HCT116 (cell line): ENCODE data around the gene BRICD5. TPM values are rescaled to one million over a fixed set of nuclear protein-coding genes. Genes with fewer than 3 reads are reported as not detected.

Experiments
- ATAC-seq: fragments of 200-7000 bp; cut with Tn5 transposase; 2 replicates; pipeline ENCODE4 v1.9.1; 2020; ENCODE audit warnings: mild to moderate bottlenecking, moderate library complexity
- BruUV-seq: library from RNA; stranded (reverse); fragments of 400-500 nt; replicated peaks from 2 replicates; lab custom pipeline; 2021; lab: Mats Ljungman, UMichigan
- CTCF ChIA-PET: fragments of 300-600 bp; sonication (Branson Sonifier 250); formaldehyde crosslinking; loops from one replicate; lab custom pipeline; 2021; ENCODE audit warnings: antibody characterized with exemption; lab: Charles Lee
- POLR2A ChIA-PET: fragments of 300-600, 350-600 bp; sonication (Branson Sonifier 250); formaldehyde crosslinking; loops from one replicate; lab custom pipeline; 2021; ENCODE audit warnings: antibody characterized with exemption; lab: Charles Lee
- RAD21 ChIA-PET, 2 experiments: fragments of 300-600 bp; sonication (Branson Sonifier 250); formaldehyde crosslinking; loops; one replicate each; lab custom pipeline; 2023; ENCODE audit warnings: low total read pairs in 2 of 2; ENCODE audit not compliant: uncharacterized antibody in 2 of 2, unreplicated experiment in 2 of 2, low non-redundant PET in 1 of 2; lab: Charles Lee
- DNase-seq: peaks from one replicate; pipeline ENCODE4 v3.0.0-alpha.2; 2010; ENCODE audit warnings: low read depth, low spot score
- H2AFZ ChIP-seq: fragments of 200-600 bp; shearing (Covaris generic), sonication (generic); 2 replicates; pipeline ENCODE4 v1.6.1; 2017; ENCODE audit warnings: low read depth, mixed run types, mixed read lengths, antibody characterized with exemption, low read length; ENCODE audit not compliant: poor library complexity, severe bottlenecking
- H3K27ac ChIP-seq: 2 replicates; pipeline ENCODE4 v1.5.1; 2012; ENCODE audit warnings: low read depth, low read length
- H3K27me3 ChIP-seq: fragments of 200-600 bp; sonication (generic); 2 replicates; pipeline ENCODE4 v1.6.1; 2016; ENCODE audit warnings: mixed run types, low read length, mixed read lengths; ENCODE audit not compliant: insufficient read depth
- H3K36me3 ChIP-seq, 2 experiments: fragments of 200-500 bp in 1 of 2; fragments of 200-600 bp in 1 of 2; sonication (Bioruptor generic) in 1 of 2; sonication (generic) in 1 of 2; 2 replicates each; pipeline versions ENCODE4 v1.5.1 to v1.6.1; 2014 to 2016; ENCODE audit warnings: low read length in 2 of 2, inconsistent platforms in 1 of 2, mixed read lengths in 1 of 2, mixed run types in 1 of 2; ENCODE audit not compliant: insufficient read depth in 2 of 2, control insufficient read depth in 1 of 2
- H3K4me1 ChIP-seq, 2 experiments: fragments of 200-600 bp in 1 of 2; sonication (generic) in 1 of 2; 2 replicates each; pipeline versions ENCODE4 v1.5.1 to v1.6.1; 2012 to 2017; ENCODE audit warnings: low read length in 2 of 2, inconsistent platforms in 1 of 2, mild to moderate bottlenecking in 1 of 2, mixed read lengths in 1 of 2, mixed run types in 1 of 2, moderate library complexity in 1 of 2; ENCODE audit not compliant: insufficient read depth in 2 of 2, control insufficient read depth in 1 of 2
- H3K4me2 ChIP-seq: fragments of 200-600 bp; sonication (generic); 2 replicates; pipeline ENCODE4 v1.6.1; 2017; ENCODE audit warnings: mixed run types, low read length, mixed read lengths
- H3K4me3 ChIP-seq, 2 experiments: fragments of 200-600 bp in 1 of 2; sonication (generic) in 1 of 2; replicated peaks in 1 of 2; 2 replicates each; pipeline ENCODE4 v1.5.1; 2011 to 2016; ENCODE audit warnings: low read length in 2 of 2, control low read depth in 1 of 2, low read depth in 1 of 2, mild to moderate bottlenecking in 1 of 2, mixed read lengths in 1 of 2, mixed run types in 1 of 2
- H3K79me2 ChIP-seq: fragments of 200-600 bp; sonication (generic); 2 replicates; pipeline ENCODE4 v1.6.1; 2017; ENCODE audit warnings: mild to moderate bottlenecking, mixed run types, low read length, moderate library complexity, mixed read lengths; ENCODE audit not compliant: insufficient read depth
- H3K9ac ChIP-seq: fragments of 200-600 bp; sonication (generic); 2 replicates; pipeline ENCODE4 v1.6.1; 2016; ENCODE audit warnings: low read length, mixed read lengths
- H3K9me2 ChIP-seq: fragments of 200-600 bp; sonication (generic), shearing (Covaris generic); 2 replicates; pipeline ENCODE4 v1.6.1; 2017; ENCODE audit warnings: mixed run types, mild to moderate bottlenecking, moderate library complexity; ENCODE audit not compliant: insufficient read depth
- H3K9me3 ChIP-seq, 2 experiments: fragments of 200-500 bp in 1 of 2; fragments of 200-600 bp in 1 of 2; sonication (Bioruptor generic) in 1 of 2; sonication (generic) in 1 of 2; 2 replicates each; pipeline ENCODE4 v1.6.1; 2014 to 2017; ENCODE audit warnings: low read length in 2 of 2, mixed read lengths in 2 of 2, inconsistent platforms in 1 of 2, low read depth in 1 of 2, mild to moderate bottlenecking in 1 of 2, mixed run types in 1 of 2, moderate library complexity in 1 of 2; ENCODE audit not compliant: control insufficient read depth in 1 of 2, insufficient read depth in 1 of 2
- H4K20me1 ChIP-seq: fragments of 200-600 bp; sonication (generic), shearing (Covaris generic); 2 replicates; pipeline ENCODE4 v1.6.1; 2017; ENCODE audit warnings: mixed run types, mild to moderate bottlenecking, moderate library complexity; ENCODE audit not compliant: insufficient read depth
- CEBPB ChIP-seq: IDR thresholded peaks from 2 replicates; pipeline ENCODE4 v1.6.1; 2012; ENCODE audit warnings: low read depth
- EZH2phosphoT487 ChIP-seq: fragments of 200-600 bp; IDR thresholded peaks from 2 replicates; pipeline ENCODE4 v1.6.1; 2018; ENCODE audit warnings: antibody characterized with exemption, borderline replicate concordance
- POLR2AphosphoS5 ChIP-seq: IDR thresholded peaks from 2 replicates; pipeline ENCODE4 v1.6.1; 2011; ENCODE audit warnings: mild to moderate bottlenecking, low read depth, low read length, moderate library complexity
- SIN3A ChIP-seq: IDR thresholded peaks from 2 replicates; pipeline ENCODE4 v1.6.1; 2012; ENCODE audit warnings: low read depth
- SP1 ChIP-seq: IDR thresholded peaks from 2 replicates; pipeline ENCODE4 v1.6.1; 2012; ENCODE audit warnings: low read depth
- TCF7L2 ChIP-seq: IDR thresholded peaks from 2 replicates; pipeline ENCODE4 v1.7.0; 2011; ENCODE audit warnings: borderline replicate concordance, inconsistent platforms; ENCODE audit not compliant: insufficient read depth, insufficient read length; ENCODE audit errors: extremely low read depth
- YY1 ChIP-seq: IDR thresholded peaks from 2 replicates; pipeline ENCODE4 v1.6.1; 2011; ENCODE audit warnings: low read length, low read depth, moderate library complexity, mild to moderate bottlenecking; ENCODE audit not compliant: insufficient replicate concordance; ENCODE audit errors: extremely low read depth
- ZNF274 ChIP-seq: fragments of 200-500 bp; sonication (Bioruptor generic); IDR thresholded peaks from 2 replicates; pipeline ENCODE4 v1.6.1; 2014; ENCODE audit warnings: mild to moderate bottlenecking, low read depth, low read length, inconsistent platforms
- intact Hi-C: fragments of 100-400 bp; cut with micrococcal nuclease; formaldehyde crosslinking; loops from 2 replicates; pipeline ENCODE4 v1.10.0; 2022
- total RNA-seq: library from RNA; stranded (reverse); gene quantifications from one replicate; pipeline ENCODE4 v1.2.1, GENCODE V29; 2021; ENCODE audit not compliant: unreplicated experiment
- TF ChIP-seq, protein P1 (sequence below), 3 experiments: fragments of 200-600 bp in 1 of 3; sonication (generic) in 1 of 3; IDR thresholded peaks in 2 of 3; conservative IDR thresholded peaks in 1 of 3; 2 replicates each; pipeline ENCODE4 v1.5.1; 2012 to 2017; ENCODE audit warnings: low read depth in 2 of 3, low read length in 2 of 3, antibody characterized with exemption in 1 of 3, borderline replicate concordance in 1 of 3, control low read depth in 1 of 3, mild to moderate bottlenecking in 1 of 3, mixed read lengths in 1 of 3, mixed run types in 1 of 3, moderate library complexity in 1 of 3; ENCODE audit not compliant: insufficient read depth in 1 of 3
- TF ChIP-seq, protein P2 (sequence below): IDR thresholded peaks from 2 replicates; pipeline ENCODE4 v1.6.1; 2012; ENCODE audit warnings: low read depth
- TF ChIP-seq, protein P3 (sequence below): IDR thresholded peaks from 2 replicates; pipeline ENCODE4 v1.6.1; 2011; ENCODE audit warnings: mild to moderate bottlenecking, low read length, moderate library complexity; ENCODE audit not compliant: insufficient replicate concordance; ENCODE audit errors: extremely low read depth
- TF ChIP-seq, protein P4 (sequence below): IDR thresholded peaks from 2 replicates; pipeline ENCODE4 v1.6.1; 2012

BRICD5 gene
- total RNA-seq, 1 experiment from 2014 or later = 9.8 TPM

DNA sequence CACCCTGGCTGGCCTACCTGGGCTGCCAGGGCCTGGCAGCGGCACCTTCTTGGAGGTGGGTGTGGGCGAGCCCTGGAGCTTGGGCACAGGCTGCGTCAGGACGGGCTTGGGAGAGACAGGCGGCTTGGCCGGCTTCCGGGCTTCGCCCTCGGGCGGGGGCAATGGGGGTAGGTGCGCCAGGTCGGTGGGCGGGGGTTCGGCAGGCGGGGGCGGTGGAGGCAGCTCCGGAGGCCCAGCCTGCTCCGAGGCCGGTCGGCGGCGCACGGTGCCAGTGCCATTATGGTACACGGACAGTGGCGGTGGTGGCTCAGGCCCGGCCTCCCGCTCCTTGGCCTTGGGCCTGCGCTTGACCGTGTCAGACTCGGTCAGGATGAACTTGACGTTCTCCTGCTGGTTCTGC lies 31.1 kb downstream of the BRICD5 start (continued):
- TF ChIP-seq SIN3A (no peak), EZH2phosphoT487 (no peak), ZNF274 (no peak), TCF7L2 (no peak), YY1 (no peak), POLR2AphosphoS5 (no peak)
- TF ChIP-seq, protein P1, sequence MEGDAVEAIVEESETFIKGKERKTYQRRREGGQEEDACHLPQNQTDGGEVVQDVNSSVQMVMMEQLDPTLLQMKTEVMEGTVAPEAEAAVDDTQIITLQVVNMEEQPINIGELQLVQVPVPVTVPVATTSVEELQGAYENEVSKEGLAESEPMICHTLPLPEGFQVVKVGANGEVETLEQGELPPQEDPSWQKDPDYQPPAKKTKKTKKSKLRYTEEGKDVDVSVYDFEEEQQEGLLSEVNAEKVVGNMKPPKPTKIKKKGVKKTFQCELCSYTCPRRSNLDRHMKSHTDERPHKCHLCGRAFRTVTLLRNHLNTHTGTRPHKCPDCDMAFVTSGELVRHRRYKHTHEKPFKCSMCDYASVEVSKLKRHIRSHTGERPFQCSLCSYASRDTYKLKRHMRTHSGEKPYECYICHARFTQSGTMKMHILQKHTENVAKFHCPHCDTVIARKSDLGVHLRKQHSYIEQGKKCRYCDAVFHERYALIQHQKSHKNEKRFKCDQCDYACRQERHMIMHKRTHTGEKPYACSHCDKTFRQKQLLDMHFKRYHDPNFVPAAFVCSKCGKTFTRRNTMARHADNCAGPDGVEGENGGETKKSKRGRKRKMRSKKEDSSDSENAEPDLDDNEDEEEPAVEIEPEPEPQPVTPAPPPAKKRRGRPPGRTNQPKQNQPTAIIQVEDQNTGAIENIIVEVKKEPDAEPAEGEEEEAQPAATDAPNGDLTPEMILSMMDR (IDR thresholded peaks at IDR 0.05 in 2 of 3, conservative IDR thresholded peaks at IDR 0.05 in 1 of 3; ENCODE audit: borderline replicate concordance in 1 of 3, insufficient read depth in 1 of 3, low read depth in 2 of 3, low read length in 2 of 3) = no peak
- TF ChIP-seq, all 23 proteins: peak for 0

DNA sequence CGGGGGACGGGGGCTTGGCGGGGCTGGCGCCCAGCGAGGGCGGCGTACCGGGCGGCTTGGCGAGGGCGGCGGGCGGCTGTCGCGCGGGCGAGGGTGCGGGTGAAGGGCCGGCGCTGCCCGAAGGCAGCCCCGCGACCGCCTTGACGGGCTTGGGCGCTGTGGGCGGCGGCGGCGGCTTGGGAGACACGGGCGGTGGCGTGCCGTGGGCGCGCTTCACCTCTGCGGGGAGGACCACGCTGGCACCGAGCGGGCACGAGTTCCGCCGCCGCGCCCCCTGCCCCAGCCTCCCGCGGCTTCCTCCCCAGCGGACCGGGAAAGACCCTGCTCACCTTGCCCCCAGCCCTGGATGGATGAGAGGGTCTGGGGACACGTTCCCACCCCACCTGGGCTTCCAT lies 31.6 kb downstream of the BRICD5 start:
- ChIA-PET RAD21 (no interaction called here), CTCF (no interaction called here), POLR2A (no interaction called here)
- H3K79me2 ChIP-seq = no peaks in the 10 kb centered on the region
- H3K9ac ChIP-seq = no peak overlapping the region
- H3K36me3 ChIP-seq = peaks cover 7 to 17% of the 10 kb centered on the region in 2 experiments; a peak in 2 of 4 replicates
- BruUV-seq = no TSS peak
- H3K4me1 ChIP-seq = peaks cover 0 to 5% of the 10 kb centered on the region in 2 experiments; a peak in 1 of 4 replicates
- no peak overlapping the region for H3K4me3 ChIP-seq
- no peak overlapping the region for H3K27ac ChIP-seq
- H2AFZ ChIP-seq = no peak overlapping the region
- no peaks in the 10 kb centered on the region for H3K27me3 ChIP-seq
- no peaks in the 10 kb centered on the region for H4K20me1 ChIP-seq
- H3K4me2 ChIP-seq = no peak overlapping the region
- DNase-seq (no peak), ATAC-seq (no peak)
- intact Hi-C loops = no loop called here
- no peaks in the 10 kb centered on the region for H3K9me3 ChIP-seq
- no peaks in the 10 kb centered on the region for H3K9me2 ChIP-seq
- no peak for TF ChIP-seq TCF7L2
- no peak for TF ChIP-seq ZNF274
- TF ChIP-seq, protein P2, sequence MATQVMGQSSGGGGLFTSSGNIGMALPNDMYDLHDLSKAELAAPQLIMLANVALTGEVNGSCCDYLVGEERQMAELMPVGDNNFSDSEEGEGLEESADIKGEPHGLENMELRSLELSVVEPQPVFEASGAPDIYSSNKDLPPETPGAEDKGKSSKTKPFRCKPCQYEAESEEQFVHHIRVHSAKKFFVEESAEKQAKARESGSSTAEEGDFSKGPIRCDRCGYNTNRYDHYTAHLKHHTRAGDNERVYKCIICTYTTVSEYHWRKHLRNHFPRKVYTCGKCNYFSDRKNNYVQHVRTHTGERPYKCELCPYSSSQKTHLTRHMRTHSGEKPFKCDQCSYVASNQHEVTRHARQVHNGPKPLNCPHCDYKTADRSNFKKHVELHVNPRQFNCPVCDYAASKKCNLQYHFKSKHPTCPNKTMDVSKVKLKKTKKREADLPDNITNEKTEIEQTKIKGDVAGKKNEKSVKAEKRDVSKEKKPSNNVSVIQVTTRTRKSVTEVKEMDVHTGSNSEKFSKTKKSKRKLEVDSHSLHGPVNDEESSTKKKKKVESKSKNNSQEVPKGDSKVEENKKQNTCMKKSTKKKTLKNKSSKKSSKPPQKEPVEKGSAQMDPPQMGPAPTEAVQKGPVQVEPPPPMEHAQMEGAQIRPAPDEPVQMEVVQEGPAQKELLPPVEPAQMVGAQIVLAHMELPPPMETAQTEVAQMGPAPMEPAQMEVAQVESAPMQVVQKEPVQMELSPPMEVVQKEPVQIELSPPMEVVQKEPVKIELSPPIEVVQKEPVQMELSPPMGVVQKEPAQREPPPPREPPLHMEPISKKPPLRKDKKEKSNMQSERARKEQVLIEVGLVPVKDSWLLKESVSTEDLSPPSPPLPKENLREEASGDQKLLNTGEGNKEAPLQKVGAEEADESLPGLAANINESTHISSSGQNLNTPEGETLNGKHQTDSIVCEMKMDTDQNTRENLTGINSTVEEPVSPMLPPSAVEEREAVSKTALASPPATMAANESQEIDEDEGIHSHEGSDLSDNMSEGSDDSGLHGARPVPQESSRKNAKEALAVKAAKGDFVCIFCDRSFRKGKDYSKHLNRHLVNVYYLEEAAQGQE = no peak
- TF ChIP-seq, protein P3, sequence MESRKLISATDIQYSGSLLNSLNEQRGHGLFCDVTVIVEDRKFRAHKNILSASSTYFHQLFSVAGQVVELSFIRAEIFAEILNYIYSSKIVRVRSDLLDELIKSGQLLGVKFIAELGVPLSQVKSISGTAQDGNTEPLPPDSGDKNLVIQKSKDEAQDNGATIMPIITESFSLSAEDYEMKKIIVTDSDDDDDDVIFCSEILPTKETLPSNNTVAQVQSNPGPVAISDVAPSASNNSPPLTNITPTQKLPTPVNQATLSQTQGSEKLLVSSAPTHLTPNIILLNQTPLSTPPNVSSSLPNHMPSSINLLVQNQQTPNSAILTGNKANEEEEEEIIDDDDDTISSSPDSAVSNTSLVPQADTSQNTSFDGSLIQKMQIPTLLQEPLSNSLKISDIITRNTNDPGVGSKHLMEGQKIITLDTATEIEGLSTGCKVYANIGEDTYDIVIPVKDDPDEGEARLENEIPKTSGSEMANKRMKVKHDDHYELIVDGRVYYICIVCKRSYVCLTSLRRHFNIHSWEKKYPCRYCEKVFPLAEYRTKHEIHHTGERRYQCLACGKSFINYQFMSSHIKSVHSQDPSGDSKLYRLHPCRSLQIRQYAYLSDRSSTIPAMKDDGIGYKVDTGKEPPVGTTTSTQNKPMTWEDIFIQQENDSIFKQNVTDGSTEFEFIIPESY = no peak
- no peak for TF ChIP-seq SIN3A
- TF ChIP-seq, protein P4, sequence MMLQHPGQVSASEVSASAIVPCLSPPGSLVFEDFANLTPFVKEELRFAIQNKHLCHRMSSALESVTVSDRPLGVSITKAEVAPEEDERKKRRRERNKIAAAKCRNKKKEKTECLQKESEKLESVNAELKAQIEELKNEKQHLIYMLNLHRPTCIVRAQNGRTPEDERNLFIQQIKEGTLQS = no peak
- no peak for TF ChIP-seq CEBPB
- no peak for TF ChIP-seq SP1
- TF ChIP-seq, protein P1 (IDR thresholded peaks at IDR 0.05 in 2 of 3, conservative IDR thresholded peaks at IDR 0.05 in 1 of 3; ENCODE audit: borderline replicate concordance in 1 of 3, insufficient read depth in 1 of 3, low read depth in 2 of 3, low read length in 2 of 3) = no peak
